GM23338 (cell line): ENCODE measurements around the gene TSPEAR. TPM values are rescaled to one million over a fixed set of nuclear protein-coding genes. Genes with fewer than 3 reads are reported as not detected.

Experiments used
- ATAC-seq: fragments of 200-7000 bp; cut with Tn5 transposase; 3 replicates; pipeline ENCODE4 v1.9.1; 2020
- DNase-seq: peaks from one replicate; pipeline ENCODE4 v3.0.0-alpha.2; 2015; ENCODE audit warnings: low spot score
- H2AFZ ChIP-seq: fragments of 200-600 bp; sonication (generic); 2 replicates; pipeline ENCODE4 v1.8.0; 2016; ENCODE audit warnings: antibody characterized with exemption, mild to moderate bottlenecking, moderate library complexity
- H3F3A ChIP-seq: fragments of 200-600 bp; sonication (generic); replicated peaks from 2 replicates; pipeline ENCODE4 v1.8.0; 2017; ENCODE audit warnings: antibody characterized with exemption, mixed run types, low read depth
- H3K27ac ChIP-seq: fragments of 200-600 bp; sonication (generic); 2 replicates; pipeline ENCODE4 v1.6.1; 2016; ENCODE audit warnings: low read depth
- H3K27me3 ChIP-seq: fragments of 200-600 bp; sonication (generic); 2 replicates; pipeline ENCODE4 v1.8.0; 2016; ENCODE audit warnings: mild to moderate bottlenecking, mixed run types, moderate library complexity; ENCODE audit not compliant: insufficient read depth
- H3K36me3 ChIP-seq: fragments of 200-600 bp; sonication (generic); 2 replicates; pipeline ENCODE4 v1.8.0; 2016; ENCODE audit warnings: mild to moderate bottlenecking; ENCODE audit not compliant: insufficient read depth
- H3K4me1 ChIP-seq: fragments of 200-600 bp; sonication (generic); 2 replicates; pipeline ENCODE4 v1.8.0; 2016; ENCODE audit warnings: mild to moderate bottlenecking, moderate library complexity; ENCODE audit not compliant: insufficient read depth
- H3K4me2 ChIP-seq: fragments of 200-600 bp; sonication (generic); 2 replicates; pipeline ENCODE4 v1.7.1; 2017; ENCODE audit warnings: mixed run types
- H3K4me3 ChIP-seq: fragments of 200-600 bp; sonication (generic); 2 replicates; pipeline ENCODE4 v1.6.1; 2016; ENCODE audit warnings: mixed run types
- H3K79me2 ChIP-seq: fragments of 200-600 bp; sonication (generic); replicated peaks from 2 replicates; pipeline ENCODE4 v1.8.0; 2017; ENCODE audit warnings: mild to moderate bottlenecking; ENCODE audit not compliant: insufficient read depth
- H3K9me2 ChIP-seq: fragments of 200-600 bp; sonication (generic); 2 replicates; pipeline ENCODE4 v1.8.0; 2017; ENCODE audit not compliant: insufficient read depth
- H4K20me1 ChIP-seq: fragments of 200-600 bp; sonication (generic); replicated peaks from 2 replicates; pipeline ENCODE4 v1.8.0; 2017; ENCODE audit warnings: mild to moderate bottlenecking; ENCODE audit not compliant: insufficient read depth
- H3K27ac Mint-ChIP-seq: 2 replicates; pipeline ENCODE4 v1.8.0; 2020; ENCODE audit warnings: inconsistent platforms, mild to moderate bottlenecking, moderate library complexity, mixed read lengths
- H3K27me3 Mint-ChIP-seq: 3 replicates; pipeline ENCODE4 v1.8.0; 2022; ENCODE audit warnings: low read depth, mild to moderate bottlenecking, moderate library complexity, mixed read lengths, inconsistent platforms; ENCODE audit not compliant: insufficient read depth, poor library complexity
- H3K36me3 Mint-ChIP-seq: 3 replicates; pipeline ENCODE4 v1.8.0; 2021; ENCODE audit warnings: low read depth, mild to moderate bottlenecking, inconsistent platforms, moderate library complexity, mixed read lengths
- H3K4me1 Mint-ChIP-seq: 3 replicates; pipeline ENCODE4 v1.8.0; 2020; ENCODE audit warnings: mild to moderate bottlenecking, inconsistent platforms, mixed read lengths
- H3K4me3 Mint-ChIP-seq: 3 replicates; pipeline ENCODE4 v1.8.0; 2021; ENCODE audit warnings: moderate library complexity, mild to moderate bottlenecking, inconsistent platforms, mixed read lengths
- H3K9me3 Mint-ChIP-seq: 3 replicates; pipeline ENCODE4 v1.8.0; 2020; ENCODE audit warnings: moderate library complexity, mild to moderate bottlenecking, inconsistent platforms, mixed read lengths
- CREB1 ChIP-seq: fragments of 250-450 bp; sonication (Bioruptor Pico); IDR thresholded peaks from 2 replicates; pipeline ENCODE4 v1.5.0; 2020; ENCODE audit warnings: low read depth, mild to moderate bottlenecking, moderate library complexity
- CTCF ChIP-seq, 2 experiments: fragments of 200-600 bp in 1 of 2; sonication (generic) in 1 of 2; conservative IDR thresholded peaks; 2 replicates each; pipeline versions ENCODE4 v1.5.1 to v1.6.1; 2016 to 2017; ENCODE audit warnings: antibody characterized with exemption in 2 of 2, low read depth in 2 of 2, mild to moderate bottlenecking in 2 of 2, moderate library complexity in 1 of 2
- ETS1 ChIP-seq: IDR thresholded peaks from 2 replicates; pipeline ENCODE4 v1.6.1; 2016; ENCODE audit warnings: antibody characterized with exemption
- EZH2 ChIP-seq: fragments of 200-600 bp; sonication (generic); IDR thresholded peaks from one replicate; pipeline ENCODE4 v1.8.0; 2017; ENCODE audit warnings: antibody characterized with exemption, mild to moderate bottlenecking, low read depth; ENCODE audit not compliant: unreplicated experiment
- JUNB ChIP-seq: IDR thresholded peaks from one replicate; pipeline ENCODE4 v1.6.1; 2016; ENCODE audit warnings: antibody characterized with exemption; ENCODE audit not compliant: unreplicated experiment
- NANOG ChIP-seq: IDR thresholded peaks from 2 replicates; pipeline ENCODE4 v1.6.1; 2016; ENCODE audit warnings: antibody characterized with exemption, borderline replicate concordance
- REST ChIP-seq: IDR thresholded peaks from one replicate; pipeline ENCODE4 v1.6.1; 2018; ENCODE audit warnings: antibody characterized with exemption; ENCODE audit not compliant: unreplicated experiment
- STAT1 ChIP-seq: IDR thresholded peaks from one replicate; pipeline ENCODE4 v1.6.1; 2016; ENCODE audit warnings: antibody characterized with exemption; ENCODE audit not compliant: unreplicated experiment
- ZNF331 ChIP-seq: fragments of 250-450 bp; sonication (Bioruptor Pico); IDR thresholded peaks from 2 replicates; pipeline ENCODE4 v1.5.0; 2020; ENCODE audit warnings: low read depth, mild to moderate bottlenecking, moderate library complexity
- polyA plus RNA-seq: library from polyadenylated mRNA; unstranded; fragments of >200 nt; fragmentation: Nextera tagmentation; extraction: Ambion mirVana; gene quantifications from 2 replicates; pipeline ENCODE4 v1.2.1, GENCODE V29; 2016
- total RNA-seq: library from RNA; depleted of rRNA; stranded (reverse); fragments of >200 nt; shearing (Covaris generic); gene quantifications from 2 replicates; pipeline ENCODE4 v1.2.3, GENCODE V29; 2014

The TSPEAR gene
- total and polyA plus RNA-seq, 2 experiments from 2014 or later, result 0.35 to 0.92 TPM

GRCh38 chr21:44551340-44551961 lies 159.9 kb downstream of the TSPEAR start, which contains the start of gene KRTAP10-2 (continued):
- TF ChIP-seq NANOG, result no peak
- TF ChIP-seq REST, result no peak
- no peak for TF ChIP-seq EZH2
- no peak for TF ChIP-seq JUNB
- no peak for TF ChIP-seq CREB1
- no peak for TF ChIP-seq CTCF (conservative IDR thresholded peaks at IDR 0.05; ENCODE audit: low read depth in 2 of 2)
- TF ChIP-seq ETS1, result no peak

- Mint-ChIP-seq H3K27me3 (peaks cover 20% of the 10 kb centered on the region), H3K9me3 (peaks cover 11% of the 10 kb centered on the region), H3K4me3 (no peak overlapping the region), H3K27ac (peak overlapping the region; percentile 51; the same call in 1 of the 2 replicates), H3K36me3 (peaks cover 14% of the 10 kb centered on the region), H3K4me1 (peaks cover 47% of the 10 kb centered on the region)
- no peak overlapping the region for H3K4me2 ChIP-seq
- no peaks in the 10 kb centered on the region for H3K27me3 ChIP-seq
- H3K27ac ChIP-seq, result no peak overlapping the region
- H3K79me2 ChIP-seq, result no peaks in the 10 kb centered on the region
- H3F3A ChIP-seq, result 0 out of 2 replicates have a peak, but pooled peaks cover 2% of the 10 kb centered on the region
- ATAC-seq (no peak), DNase-seq (no peak)
- H3K9me2 ChIP-seq, result no peaks in the 10 kb centered on the region
- H3K4me3 ChIP-seq, result no peak overlapping the region
- H3K36me3 ChIP-seq, result no peaks in the 10 kb centered on the region; the same call in 1 of the 2 replicates
- H3K4me1 ChIP-seq, result peaks cover 25% of the 10 kb centered on the region
- H2AFZ ChIP-seq, result no peak overlapping the region
- no peaks in the 10 kb centered on the region for H4K20me1 ChIP-seq
- TF ChIP-seq REST (no peak), CTCF (conservative IDR thresholded peaks at IDR 0.05; ENCODE audit: low read depth in 2 of 2) (no peak), EZH2 (no peak), ZNF331 (CRISPR knock-in tag) (no peak), ETS1 (no peak), STAT1 (no peak), NANOG (no peak)
Measured at GRCh38 chr21:44550807-44551206, 160.6 kb downstream of the TSPEAR start.
